Common myeloid progenitor, CD34-positive (primary cell): ENCODE measurements around the gene RCSD1. TPM values are rescaled to one million over a fixed set of nuclear protein-coding genes. Genes with fewer than 3 reads are reported as not detected.

Experiments
- CTCF ChIA-PET: fragments of 350-600 bp; sonication (Branson Sonifier 250); formaldehyde crosslinking; loops from one replicate; lab custom pipeline; 2021; ENCODE audit warnings: antibody characterized with exemption; lab: Charles Lee
- POLR2A ChIA-PET: fragments of 350-600 bp; sonication (Branson Sonifier 250); formaldehyde crosslinking; loops from one replicate; lab custom pipeline; 2021; ENCODE audit warnings: antibody characterized with exemption; lab: Charles Lee
- DNase-seq, 3 donors: peaks; one replicate each; pipeline versions ENCODE4 v3.0.0 to v3.0.0-alpha.2; 2013
- H3K27ac ChIP-seq, 2 experiments: 1 replicate in 1 of 2; 2 replicates in 1 of 2; pipeline ENCODE4 v1.7.0; 2013; ENCODE audit warnings: inconsistent platforms in 2 of 2, low read length in 2 of 2, mild to moderate bottlenecking in 2 of 2, low read depth in 1 of 2, moderate library complexity in 1 of 2; ENCODE audit not compliant: severe bottlenecking in 2 of 2, insufficient read depth in 1 of 2, poor library complexity in 1 of 2
- H3K27me3 ChIP-seq, 5 experiments: replicated peaks in 2 of 5; 1 replicate in 3 of 5; 2 replicates in 2 of 5; pipeline versions ENCODE4 v1.6.1 to v1.7.0; 2013; ENCODE audit warnings: low read length in 4 of 5, mild to moderate bottlenecking in 2 of 5, moderate library complexity in 2 of 5, inconsistent platforms in 1 of 5; ENCODE audit not compliant: insufficient read depth in 5 of 5, control insufficient read depth in 4 of 5
- H3K36me3 ChIP-seq, 4 experiments: 1 replicate in 2 of 4; 2 replicates in 2 of 4; pipeline versions ENCODE4 v1.6.1 to v1.7.0; 2013; ENCODE audit warnings: low read length in 3 of 4, control low read depth in 1 of 4, mild to moderate bottlenecking in 1 of 4; ENCODE audit not compliant: control insufficient read depth in 4 of 4, insufficient read depth in 4 of 4
- H3K4me1 ChIP-seq, 4 experiments: 1 replicate in 3 of 4; 2 replicates in 1 of 4; pipeline versions ENCODE4 v1.6.1 to v1.7.1; 2013; ENCODE audit warnings: low read length in 3 of 4, mild to moderate bottlenecking in 3 of 4, control low read depth in 1 of 4, inconsistent platforms in 1 of 4, moderate library complexity in 1 of 4; ENCODE audit not compliant: control insufficient read depth in 4 of 4, insufficient read depth in 4 of 4; ENCODE audit errors: control extremely low read depth in 1 of 4
- H3K4me3 ChIP-seq, 7 experiments: 1 replicate in 4 of 7; 2 replicates in 3 of 7; pipeline versions ENCODE4 v1.5.1 to v1.7.0; 2013; ENCODE audit warnings: mild to moderate bottlenecking in 7 of 7, low read length in 6 of 7, moderate library complexity in 6 of 7, inconsistent platforms in 2 of 7, low read depth in 2 of 7, control low read depth in 1 of 7; ENCODE audit not compliant: insufficient read depth in 4 of 7, control insufficient read depth in 1 of 7; ENCODE audit errors: extremely low read depth in 1 of 7
- H3K9me3 ChIP-seq, 5 experiments: 1 replicate in 4 of 5; 2 replicates in 1 of 5; pipeline versions ENCODE4 v1.6.1 to v1.7.1; 2013; ENCODE audit warnings: low read length in 4 of 5, mild to moderate bottlenecking in 2 of 5, inconsistent platforms in 1 of 5, low read depth in 1 of 5, moderate library complexity in 1 of 5; ENCODE audit not compliant: control insufficient read depth in 4 of 5, insufficient read depth in 2 of 5; ENCODE audit errors: control extremely low read depth in 1 of 5
- WGBS: methylation state at CpG from one replicate; pipeline ENCODE4 v1.1.5; 2013; ENCODE audit not compliant: insufficient coverage; 5-methylcytosine and 5-hydroxymethylcytosine counted together
- polyA plus RNA-seq: library from polyadenylated mRNA; unstranded; fragments of 120-200 nt; gene quantifications from one replicate; pipeline ENCODE4 v1.2.1, GENCODE V29; 2013

Gene RCSD1, protein sequence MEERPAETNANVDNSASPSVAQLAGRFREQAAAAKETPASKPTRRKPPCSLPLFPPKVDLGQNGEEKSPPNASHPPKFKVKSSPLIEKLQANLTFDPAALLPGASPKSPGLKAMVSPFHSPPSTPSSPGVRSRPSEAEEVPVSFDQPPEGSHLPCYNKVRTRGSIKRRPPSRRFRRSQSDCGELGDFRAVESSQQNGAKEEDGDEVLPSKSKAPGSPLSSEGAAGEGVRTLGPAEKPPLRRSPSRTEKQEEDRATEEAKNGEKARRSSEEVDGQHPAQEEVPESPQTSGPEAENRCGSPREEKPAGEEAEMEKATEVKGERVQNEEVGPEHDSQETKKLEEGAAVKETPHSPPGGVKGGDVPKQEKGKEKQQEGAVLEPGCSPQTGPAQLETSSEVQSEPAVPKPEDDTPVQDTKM
- polyA plus RNA-seq = 138 TPM

DNA sequence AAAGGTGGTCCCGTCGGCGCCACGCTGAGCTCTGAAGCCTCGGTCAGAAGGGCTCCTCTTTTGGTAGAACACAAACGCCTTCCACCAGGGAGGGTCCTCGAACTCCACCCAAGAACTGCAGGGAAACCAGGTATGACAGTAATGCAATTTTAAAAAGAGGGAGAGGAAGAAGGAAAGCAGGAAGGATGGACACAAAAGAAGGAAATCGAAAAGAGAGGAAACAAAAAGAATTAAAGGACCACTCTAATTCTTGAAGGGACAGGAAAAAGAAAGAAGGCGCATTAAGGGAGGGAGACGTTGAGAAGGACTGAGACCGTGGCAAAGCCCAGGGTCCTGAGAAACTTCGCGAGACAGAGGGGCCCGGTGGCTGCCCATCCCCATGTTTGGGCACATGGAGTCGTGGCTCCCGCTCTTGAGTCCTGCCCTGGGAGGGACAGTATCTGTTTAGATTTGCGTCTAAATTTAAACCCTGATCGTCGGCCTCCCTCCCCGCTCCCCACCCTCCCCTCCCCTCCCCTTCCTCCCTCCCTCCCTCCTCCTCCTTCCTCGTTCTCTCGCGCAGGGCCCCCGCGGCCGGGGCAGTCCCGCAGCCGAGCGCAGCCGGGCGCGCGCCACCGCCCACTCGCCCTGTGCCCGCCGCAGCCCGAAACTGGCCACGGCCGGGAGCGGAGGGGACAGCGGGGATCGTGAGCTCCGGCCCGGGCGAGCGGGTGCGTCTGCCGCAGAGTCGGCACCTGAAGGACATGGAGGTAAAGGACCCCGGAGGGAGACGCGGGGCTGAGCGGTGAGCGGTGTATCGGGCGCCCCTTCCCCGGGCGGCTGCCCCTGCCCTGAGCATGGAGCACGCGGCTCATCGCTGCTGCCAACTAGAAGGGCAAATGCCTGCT lies at the start of gene RCSD1:
TSS of gene RCSD1 (plus strand) at position 552 of the 887 bp plus-strand sequence. CDS start at position 744, 192 bp downstream.
- peak within 1 kb of the TSS; percentile 90 to 96 for H3K27ac ChIP-seq
- ChIA-PET POLR2A (no interaction called here), CTCF (interaction anchor here (0.9 to 15.4 kb wide), 10 partner anchors 12 to 81 kb away, joined by 3 to 156 read pairs (median 12); no protein-coding TSS in a partner anchor)
- peak within 1 kb of the TSS; percentile 66 to 94 (median 82) for H3K4me3 ChIP-seq
- DNase-seq = peak in 2 of 3 donors; percentile 61 to 71
- peaks cover 59 to 83% (median 76%) of the 10 kb centered on the region in 4 experiments for H3K4me1 ChIP-seq
- WGBS = under 1% methylated on average over 35 of the region's 62 CpGs
- no peaks in the 10 kb centered on the region for H3K27me3 ChIP-seq
- no peaks in the 10 kb centered on the region for H3K9me3 ChIP-seq
- H3K36me3 ChIP-seq = peaks cover 0 to 14% (median 7%) of the 10 kb centered on the region in 4 experiments

DNA sequence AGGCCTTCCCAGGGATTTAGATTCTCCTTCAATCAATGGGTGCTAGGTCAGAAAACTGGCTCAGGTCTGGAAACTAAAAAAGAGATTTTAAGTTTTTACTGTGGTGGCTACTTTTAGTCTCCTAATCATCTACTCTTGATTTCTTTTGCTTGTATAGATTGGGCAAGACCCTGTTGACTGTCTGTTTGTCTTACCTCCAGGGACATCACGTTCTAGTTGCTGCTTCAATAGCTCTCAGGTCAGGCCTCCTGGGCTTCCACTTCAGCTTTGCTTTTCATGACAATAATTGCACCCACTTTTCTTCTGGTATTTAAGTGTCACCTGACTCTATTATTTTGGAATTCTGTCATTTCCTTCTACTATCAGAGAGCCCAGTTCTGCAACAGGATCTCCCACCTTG lies 48.0 kb upstream of the RCSD1 start:
- Histone ChIP-seq H3K27me3 (no peaks in the 10 kb centered on the region), H3K27ac (no peak overlapping the region), H3K4me3 (no peak overlapping the region), H3K4me1 (no peaks in the 10 kb centered on the region), H3K9me3 (peaks cover 0 to 2% (median 0%) of the 10 kb centered on the region in 5 experiments), H3K36me3 (no peaks in the 10 kb centered on the region)
- ChIA-PET CTCF (interaction anchor here (0.8 to 1.9 kb wide), 2 partner anchors 10 to 12 kb away, joined by 3 to 5 read pairs; no protein-coding TSS in a partner anchor), POLR2A (no interaction called here)
- no peak for DNase-seq
- WGBS = 100% methylated on average over 1 of the region's 1 CpG

- ChIA-PET CTCF (interaction anchor here (0.8 to 1.9 kb wide), 3 partner anchors 11 to 105 kb away, joined by 3 to 5 read pairs (median 3); no protein-coding TSS in a partner anchor), POLR2A (no interaction called here)
- H3K27ac ChIP-seq = no peak overlapping the region
- peaks cover 0 to 7% (median 0%) of the 10 kb centered on the region in 4 experiments for H3K4me1 ChIP-seq
- peaks cover 0 to 2% (median 0%) of the 10 kb centered on the region in 5 experiments for H3K9me3 ChIP-seq
- DNase-seq = no peak
- no peak overlapping the region for H3K4me3 ChIP-seq
- no peaks in the 10 kb centered on the region for H3K36me3 ChIP-seq
- no peaks in the 10 kb centered on the region for H3K27me3 ChIP-seq
- WGBS = 100% methylated on average over 1 of the region's 4 CpGs
Measured at GRCh38 chr1:167582722-167583121, 47.3 kb upstream of the RCSD1 start.

DNA sequence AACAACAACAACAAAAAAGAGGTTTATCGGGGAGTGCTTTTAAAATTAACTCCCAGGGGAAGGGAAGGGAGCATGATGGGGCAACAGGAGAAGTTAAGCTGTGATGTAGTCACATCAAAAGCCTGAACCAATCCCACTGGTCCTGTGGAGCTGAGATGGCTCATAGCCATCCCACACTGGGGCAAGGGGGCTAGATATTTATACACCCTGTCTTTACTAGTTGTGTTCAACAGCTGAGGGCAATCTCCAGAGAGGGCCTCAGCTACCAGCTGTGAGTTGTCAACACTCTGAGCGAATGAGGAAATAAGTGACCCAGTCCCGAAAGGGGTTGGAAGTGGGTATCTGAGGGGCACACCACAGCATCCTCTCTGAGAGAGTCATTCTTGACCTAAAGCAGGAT lies 45.5 kb upstream of the RCSD1 start:
- Histone ChIP-seq H3K27ac (no peak overlapping the region), H3K9me3 (peaks cover 0 to 2% (median 0%) of the 10 kb centered on the region in 5 experiments), H3K36me3 (no peaks in the 10 kb centered on the region), H3K27me3 (no peaks in the 10 kb centered on the region), H3K4me3 (no peak overlapping the region), H3K4me1 (peaks cover 0 to 8% (median 0%) of the 10 kb centered on the region in 4 experiments)
- ChIA-PET CTCF (interaction anchor here (1.4 kb wide), 1 partner anchor 97 kb away, joined by 3 read pairs; no protein-coding TSS in a partner anchor), POLR2A (no interaction called here)
- no peak for DNase-seq
- 83% methylated on average over 3 of the region's 3 CpGs for WGBS

DNA sequence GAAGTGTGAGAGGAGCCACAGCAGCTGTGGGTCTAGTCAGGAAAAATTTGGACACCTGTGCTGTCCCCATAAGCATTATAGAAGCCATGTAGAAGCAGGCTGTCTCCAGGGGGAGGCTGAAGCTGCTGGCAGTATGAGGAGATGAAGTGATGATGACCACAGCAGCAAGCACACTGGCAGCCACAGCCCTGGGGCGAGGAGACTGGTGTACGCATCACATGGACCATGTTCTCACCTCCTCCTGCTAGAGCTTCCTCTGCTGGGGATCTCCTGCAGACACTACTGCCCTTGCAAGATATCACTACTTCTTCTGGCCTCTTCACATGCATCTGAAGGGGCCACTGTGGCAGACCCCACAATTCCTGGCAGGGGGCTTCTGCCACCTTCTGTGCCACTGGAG lies 42.7 kb upstream of the RCSD1 start:
- 100% methylated on average over 2 of the region's 2 CpGs for WGBS
- POLR2A ChIA-PET = no interaction called here

DNA sequence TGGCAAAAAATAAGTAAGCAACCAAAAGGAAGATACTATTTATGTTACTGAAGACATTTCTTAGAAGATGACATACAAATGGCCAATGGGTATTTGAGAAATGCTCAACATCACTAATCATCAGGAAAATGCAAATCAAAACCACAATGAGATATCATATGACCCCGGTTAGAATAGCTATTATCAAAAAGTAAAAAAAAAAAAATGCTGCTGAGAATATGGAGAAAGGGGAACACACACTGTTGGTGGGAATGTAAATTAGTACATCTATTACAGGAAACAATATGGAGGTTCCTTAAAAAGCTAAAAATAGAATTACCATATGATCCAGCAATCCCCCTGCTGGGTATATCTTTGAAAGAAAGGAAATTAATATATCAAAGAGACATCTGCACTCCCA lies 42.2 kb upstream of the RCSD1 start:
- Histone ChIP-seq H3K4me3 (no peak overlapping the region), H3K4me1 (peaks cover 0 to 8% (median 0%) of the 10 kb centered on the region in 4 experiments), H3K36me3 (no peaks in the 10 kb centered on the region), H3K27me3 (no peaks in the 10 kb centered on the region), H3K9me3 (no peaks in the 10 kb centered on the region), H3K27ac (no peak overlapping the region)
- POLR2A ChIA-PET = no interaction called here
- DNase-seq = no peak
- CTCF ChIA-PET = interaction anchor here (1.6 to 2.1 kb wide), 2 partner anchors 13 to 15 kb away, joined by 4 to 7 read pairs; no protein-coding TSS in a partner anchor
- no CpG with 5 or more reads among the region's 1 CpG for WGBS

More for the DNA sequence above, 42.7 kb upstream of the RCSD1 start:
- Histone ChIP-seq H3K27me3 (no peaks in the 10 kb centered on the region), H3K9me3 (peaks cover 0 to 2% (median 0%) of the 10 kb centered on the region in 5 experiments), H3K4me1 (peaks cover 0 to 8% (median 0%) of the 10 kb centered on the region in 4 experiments), H3K36me3 (no peaks in the 10 kb centered on the region), H3K4me3 (no peak overlapping the region), H3K27ac (no peak overlapping the region)
- CTCF ChIA-PET = interaction anchor here (1.6 to 2.1 kb wide), 2 partner anchors 13 to 14 kb away, joined by 4 to 7 read pairs; no protein-coding TSS in a partner anchor
- no peak for DNase-seq
